ENCODE results near the gene ZIC1. TPM values are rescaled to one million over a fixed set of nuclear protein-coding genes. Genes with fewer than 3 reads are reported as not detected.

Gene ZIC1
- total and polyA plus RNA-seq, 9 of the 15 experiments (the other 6 are each of a cell fraction or from before 2014, with no cell fraction given) = 0.21 to 0.42 TPM; not detected in 7

Other genes starting within 250 kb of the ZIC1 start
- gene ZIC4, start 2.8 kb upstream of the ZIC1 start, total RNA-seq (2014; rRNA removed) = not detected in 2 replicates
- gene ZIC4, start 2.8 kb upstream of the ZIC1 start, total RNA-seq (2014; rRNA removed; fragmentation: Illumina TruSeq; extraction: Trizol) = not detected in 2 replicates
- not detected in 2 replicates for gene ZIC4, start 2.8 kb upstream of the ZIC1 start, total RNA-seq (2015; rRNA removed; fragmentation: Illumina TruSeq; extraction: Trizol)
- gene ZIC4, start 2.8 kb upstream of the ZIC1 start, total RNA-seq (2021) = not detected in 2 replicates
- gene ZIC4, start 2.8 kb upstream of the ZIC1 start, polyA plus RNA-seq (2011; rRNA removed) = 0.01 TPM in 1 of 2 replicates, not detected in the other
- not detected in 2 replicates for gene ZIC4, start 2.8 kb upstream of the ZIC1 start, polyA plus RNA-seq (2014; fragmentation: Illumina TruSeq; extraction: Trizol)
- not detected for gene ZIC4, start 2.8 kb upstream of the ZIC1 start, polyA plus RNA-seq (2014; fragmentation: Nextera tagmentation; extraction: Ambion mirVana)
- gene ZIC4, start 2.8 kb upstream of the ZIC1 start, polyA plus RNA-seq (2014; rRNA removed) = not detected in 2 replicates